Colonic mucosa (tissue), 4 donors: Measurements from ENCODE around the gene MSH2. TPM values are rescaled to one million over a fixed set of nuclear protein-coding genes. Genes with fewer than 3 reads are reported as not detected.

Experiments
- DNase-seq: peaks from one replicate; pipeline ENCODE4 v3.0.0-alpha.2; 2020
- H3K27ac ChIP-seq: fragments of 200-600 bp; one replicate; pipeline ENCODE4 v1.8.0; 2021
- H3K27me3 ChIP-seq: fragments of 200-600 bp; one replicate; pipeline ENCODE4 v1.8.0; 2021
- H3K36me3 ChIP-seq: fragments of 200-600 bp; one replicate; pipeline ENCODE4 v1.8.0; 2021
- H3K4me1 ChIP-seq: fragments of 200-600 bp; one replicate; pipeline ENCODE4 v1.8.0; 2021; ENCODE audit warnings: mild to moderate bottlenecking
- H3K4me3 ChIP-seq: fragments of 200-600 bp; one replicate; pipeline ENCODE4 v1.8.0; 2021
- H3K9ac ChIP-seq, 2 donors: one replicate each; pipeline ENCODE4 v1.7.0; 2013; ENCODE audit warnings: control low read depth in 2 of 2, low read depth in 2 of 2, low read length in 2 of 2
- H3K9me3 ChIP-seq: fragments of 200-600 bp; one replicate; pipeline ENCODE4 v1.8.0; 2021
- CTCF ChIP-seq: fragments of 200-600 bp; IDR thresholded peaks from one replicate; pipeline ENCODE4 v1.8.0; 2022; ENCODE audit warnings: antibody characterized with exemption, mild to moderate bottlenecking
- intact Hi-C: fragments of 100-400 bp; cut with DNase I; formaldehyde crosslinking; loops from one replicate; pipeline ENCODE4 v1.14.1; 2022
- total RNA-seq, 2 donors: library from RNA; stranded (reverse); fragmentation: NEBNext Ultra II Directional in 1 of 2; extraction: Animal tissue kit (Norgen Biotek cat#: 25700) in 1 of 2; gene quantifications; one replicate each; pipeline ENCODE4 v1.2.1, GENCODE V29; 2021
- donor health status: healthy.
- donor health status: DM: no; HTN: no; CAD: no.
- donor health status: DM: no; HTN: no; CAD: no.

The MSH2 gene
- total RNA-seq, 2 donors from 2014 or later = 16.5 to 35.1 TPM

GRCh38 chr2:47520825-47521665 lies 118.1 kb downstream of the MSH2 start:
- intact Hi-C loops = no loop called here
- TF ChIP-seq CTCF = no peak
- Histone ChIP-seq H3K4me1 (peaks cover 3% of the 10 kb centered on the region), H3K9me3 (no peaks in the 10 kb centered on the region), H3K4me3 (peak overlapping the region; percentile 45), H3K27ac (no peak overlapping the region), H3K27me3 (no peaks in the 10 kb centered on the region), H3K36me3 (no peaks in the 10 kb centered on the region), H3K9ac (peak overlapping the region in 1 of 2 donors; percentile 23)
- DNase-seq = peak; percentile 59

- intact Hi-C loops = no loop called here
- Histone ChIP-seq H3K27ac (no peak overlapping the region), H3K9ac (no peak overlapping the region), H3K9me3 (no peaks in the 10 kb centered on the region), H3K4me1 (peaks cover 3% of the 10 kb centered on the region), H3K36me3 (no peaks in the 10 kb centered on the region), H3K4me3 (peak overlapping the region; percentile 45), H3K27me3 (no peaks in the 10 kb centered on the region)
- no peak for TF ChIP-seq CTCF
- no peak for DNase-seq
Observed at GRCh38 chr2:47521666-47522285, 118.8 kb downstream of the MSH2 start.

GRCh38 chr2:47525167-47525566 lies 122.2 kb downstream of the MSH2 start:
- Histone ChIP-seq H3K9ac (no peak overlapping the region), H3K4me3 (no peak overlapping the region), H3K9me3 (no peaks in the 10 kb centered on the region), H3K27ac (no peak overlapping the region), H3K36me3 (no peaks in the 10 kb centered on the region), H3K4me1 (peaks cover 3% of the 10 kb centered on the region), H3K27me3 (no peaks in the 10 kb centered on the region)
- intact Hi-C loops = no loop called here
- no peak for TF ChIP-seq CTCF
- no peak for DNase-seq

GRCh38 chr2:47528455-47528854 lies 125.5 kb downstream of the MSH2 start:
- no peak overlapping the region for H3K9ac ChIP-seq
- no peaks in the 10 kb centered on the region for H3K4me1 ChIP-seq
- DNase-seq = no peak
- no peaks in the 10 kb centered on the region for H3K27me3 ChIP-seq
- no peak overlapping the region for H3K27ac ChIP-seq
- H3K9me3 ChIP-seq = no peaks in the 10 kb centered on the region
- intact Hi-C loops = no loop called here
- TF ChIP-seq CTCF = no peak
- H3K36me3 ChIP-seq = no peaks in the 10 kb centered on the region
- H3K4me3 ChIP-seq = no peak overlapping the region

GRCh38 chr2:47528874-47529273 lies 125.9 kb downstream of the MSH2 start:
- Histone ChIP-seq H3K36me3 (no peaks in the 10 kb centered on the region), H3K27ac (no peak overlapping the region), H3K4me3 (no peak overlapping the region), H3K27me3 (no peaks in the 10 kb centered on the region), H3K9me3 (no peaks in the 10 kb centered on the region), H3K9ac (no peak overlapping the region), H3K4me1 (no peaks in the 10 kb centered on the region)
- TF ChIP-seq CTCF = no peak
- intact Hi-C loops = no loop called here
- DNase-seq = no peak
